Smooth muscle cell (in vitro differentiated cells): ENCODE measurements around the gene TTC28. TPM values are rescaled to one million over a fixed set of nuclear protein-coding genes. Genes with fewer than 3 reads are reported as not detected.

ENCODE experiments used
- DNase-seq: peaks from one replicate; lab custom pipeline; 2025; ENCODE audit not compliant: unreplicated experiment; lab: John Stamatoyannopoulos, UW
- H2AFZ ChIP-seq: fragments of 200-600 bp; sonication (generic); 2 replicates; pipeline ENCODE4 v1.6.0; 2016; ENCODE audit warnings: antibody characterized with exemption, low read depth, mild to moderate bottlenecking
- H3F3A ChIP-seq: fragments of 200-600 bp; sonication (generic); 2 replicates; pipeline ENCODE4 v1.6.0; 2017; ENCODE audit warnings: antibody characterized with exemption, low read depth
- H3K27ac ChIP-seq: fragments of 200-600 bp; sonication (generic); 2 replicates; pipeline ENCODE4 v1.5.1; 2016; ENCODE audit warnings: low read depth, mild to moderate bottlenecking
- H3K27me3 ChIP-seq: fragments of 200-600 bp; sonication (generic); 2 replicates; pipeline ENCODE4 v1.6.1; 2016; ENCODE audit warnings: low read depth, mild to moderate bottlenecking
- H3K36me3 ChIP-seq: fragments of 200-600 bp; sonication (generic); 2 replicates; pipeline ENCODE4 v1.5.1; 2016; ENCODE audit warnings: low read depth
- H3K4me1 ChIP-seq: fragments of 200-600 bp; sonication (generic); 2 replicates; pipeline ENCODE4 v1.5.1; 2016; ENCODE audit warnings: low read depth
- H3K4me2 ChIP-seq: fragments of 200-600 bp; sonication (generic); 2 replicates; pipeline ENCODE4 v1.6.0; 2016; ENCODE audit warnings: mild to moderate bottlenecking
- H3K4me3 ChIP-seq: fragments of 200-600 bp; sonication (generic); 2 replicates; pipeline ENCODE4 v1.5.1; 2016; ENCODE audit warnings: mild to moderate bottlenecking
- H3K79me2 ChIP-seq: fragments of 200-600 bp; sonication (generic); 2 replicates; pipeline ENCODE4 v1.6.0; 2016; ENCODE audit warnings: low read depth, mild to moderate bottlenecking
- H3K9ac ChIP-seq: fragments of 200-600 bp; sonication (generic); 2 replicates; pipeline ENCODE4 v1.6.0; 2016; ENCODE audit warnings: low read depth
- H3K9me3 ChIP-seq: fragments of 200-600 bp; sonication (generic); replicated peaks from 2 replicates; pipeline ENCODE4 v1.5.1; 2016; ENCODE audit warnings: low read depth
- H4K20me1 ChIP-seq: fragments of 200-600 bp; sonication (generic); 2 replicates; pipeline ENCODE4 v1.6.0; 2016; ENCODE audit warnings: low read depth
- CTCF ChIP-seq: fragments of 200-600 bp; sonication (generic); IDR thresholded peaks from 2 replicates; pipeline ENCODE4 v1.5.1; 2017; ENCODE audit warnings: borderline replicate concordance, mild to moderate bottlenecking, antibody characterized with exemption; ENCODE audit not compliant: insufficient read depth, poor library complexity, severe bottlenecking
- WGBS: methylation state at CpG from one replicate; pipeline ENCODE4 v1.1.7; 2016; ENCODE audit warnings: low lambda C conversion rate; 5-methylcytosine and 5-hydroxymethylcytosine counted together
- polyA plus RNA-seq: library from polyadenylated mRNA; unstranded; fragments of >200 nt; fragmentation: Nextera tagmentation; extraction: Ambion mirVana; gene quantifications from 2 replicates; pipeline ENCODE4 v1.2.1, GENCODE V29; 2016
- total RNA-seq: library from RNA; depleted of rRNA; stranded (reverse); fragments of >200 nt; gene quantifications from 2 replicates; pipeline ENCODE4 v1.2.3, GENCODE V29; 2014

The TTC28 gene
- total and polyA plus RNA-seq, 2 experiments from 2014 or later, result 6.3 to 17.9 TPM

GRCh38 chr22:28426346-28427132 lies 253.1 kb downstream of the TTC28 start:
- H3K4me2 ChIP-seq, result no peak overlapping the region
- no peaks in the 10 kb centered on the region for H3F3A ChIP-seq
- H3K9me3 ChIP-seq, result no peaks in the 10 kb centered on the region
- no peak for DNase-seq
- H3K9ac ChIP-seq, result no peak overlapping the region
- WGBS, result 63% methylated on average over 3 of the region's 3 CpGs
- H2AFZ ChIP-seq, result no peak overlapping the region
- H3K4me1 ChIP-seq, result peaks cover 4% of the 10 kb centered on the region
- no peak overlapping the region for H3K27ac ChIP-seq
- H3K4me3 ChIP-seq, result no peak overlapping the region
- no peak for TF ChIP-seq CTCF
- H3K36me3 ChIP-seq, result no peaks in the 10 kb centered on the region
- H3K79me2 ChIP-seq, result peaks cover 12% of the 10 kb centered on the region
- no peaks in the 10 kb centered on the region for H3K27me3 ChIP-seq
- H4K20me1 ChIP-seq, result no peaks in the 10 kb centered on the region

GRCh38 chr22:28425211-28425610 lies 254.4 kb downstream of the TTC28 start:
- Histone ChIP-seq H3K27ac (no peak overlapping the region), H3K36me3 (no peaks in the 10 kb centered on the region), H2AFZ (no peak overlapping the region), H3K4me1 (peaks cover 4% of the 10 kb centered on the region), H3F3A (no peaks in the 10 kb centered on the region), H4K20me1 (no peaks in the 10 kb centered on the region), H3K79me2 (peaks cover 11% of the 10 kb centered on the region), H3K9ac (no peak overlapping the region), H3K9me3 (no peaks in the 10 kb centered on the region), H3K4me2 (no peak overlapping the region), H3K4me3 (no peak overlapping the region), H3K27me3 (no peaks in the 10 kb centered on the region)
- WGBS, result 90% methylated on average over 2 of the region's 2 CpGs
- DNase-seq, result no peak
- no peak for TF ChIP-seq CTCF

- H3F3A ChIP-seq, result no peaks in the 10 kb centered on the region
- no peak for DNase-seq
- H3K27ac ChIP-seq, result no peak overlapping the region
- no peaks in the 10 kb centered on the region for H3K9me3 ChIP-seq
- no peaks in the 10 kb centered on the region for H4K20me1 ChIP-seq
- peaks cover 11% of the 10 kb centered on the region for H3K79me2 ChIP-seq
- H3K36me3 ChIP-seq, result no peaks in the 10 kb centered on the region
- 93% methylated on average over 2 of the region's 2 CpGs for WGBS
- no peak for TF ChIP-seq CTCF
- no peaks in the 10 kb centered on the region for H3K27me3 ChIP-seq
- H3K4me1 ChIP-seq, result peaks cover 4% of the 10 kb centered on the region
- no peak overlapping the region for H2AFZ ChIP-seq
- no peak overlapping the region for H3K4me2 ChIP-seq
- H3K4me3 ChIP-seq, result no peak overlapping the region
- no peak overlapping the region for H3K9ac ChIP-seq
Measured at GRCh38 chr22:28424427-28425080, 255.1 kb downstream of the TTC28 start.

GRCh38 chr22:28419919-28420318 lies 259.7 kb downstream of the TTC28 start:
- H4K20me1 ChIP-seq, result peaks cover 4% of the 10 kb centered on the region
- WGBS, result 99% methylated on average over 2 of the region's 2 CpGs
- no peak overlapping the region for H3K4me2 ChIP-seq
- H3K27me3 ChIP-seq, result no peaks in the 10 kb centered on the region
- DNase-seq, result no peak
- H3K79me2 ChIP-seq, result peaks cover 7% of the 10 kb centered on the region
- no peak for TF ChIP-seq CTCF
- H3F3A ChIP-seq, result no peaks in the 10 kb centered on the region
- peaks cover 4% of the 10 kb centered on the region for H3K4me1 ChIP-seq
- no peaks in the 10 kb centered on the region for H3K9me3 ChIP-seq
- no peaks in the 10 kb centered on the region for H3K36me3 ChIP-seq
- no peak overlapping the region for H2AFZ ChIP-seq
- H3K4me3 ChIP-seq, result no peak overlapping the region
- H3K9ac ChIP-seq, result no peak overlapping the region
- no peak overlapping the region for H3K27ac ChIP-seq
